ENCODE data around the gene SHCBP1L. TPM values are rescaled to one million over a fixed set of nuclear protein-coding genes. Genes with fewer than 3 reads are reported as not detected.
A peak's percentile ranks its signal among the peaks of the same experiment; 100 is the strongest.

SHCBP1L gene
- not detected for polyA plus RNA-seq (2013, experiment 1 of 2)
- not detected for polyA plus RNA-seq (2013, experiment 2 of 2)

- Histone ChIP-seq H3K27ac (replicated peaks; ENCODE audit: low read length) (no peak within 1 kb of the TSS), H3K9me3 (replicated peaks in 1 of 2; ENCODE audit: control insufficient read depth in 2 of 2, insufficient read depth in 1 of 2, low read depth in 1 of 2, low read length in 2 of 2) (peaks cover 0 to 2% of the 10 kb centered on the region in 2 donors), H2BK120ac (ENCODE audit: low read depth, low read length) (no peak within 1 kb of the TSS), H3K27me3 (ENCODE audit: control insufficient read depth in 3 of 3, insufficient read depth in 3 of 3, low read depth in 1 of 3, low read length in 3 of 3) (no peaks in the 10 kb centered on the region), H3K23ac (ENCODE audit: low read depth, low read length, poor library complexity) (peak within 1 kb of the TSS; percentile 55), H3K18ac (ENCODE audit: low read length) (peak within 1 kb of the TSS; percentile 57), H4K91ac (ENCODE audit: low read depth, low read length, poor library complexity) (no peak within 1 kb of the TSS), H2BK15ac (ENCODE audit: low read length) (peak within 1 kb of the TSS; percentile 30), H3K36me3 (replicated peaks in 1 of 2; ENCODE audit: control insufficient read depth in 2 of 2, insufficient read depth in 2 of 2, low read length in 2 of 2) (no peaks in the 10 kb centered on the region), H4K8ac (ENCODE audit: low read depth, low read length) (no peak within 1 kb of the TSS), H3K14ac (ENCODE audit: low read length) (peak within 1 kb of the TSS; percentile 56), H2BK12ac (ENCODE audit: low read length) (no peak within 1 kb of the TSS), H3K4me2 (ENCODE audit: insufficient read depth, low read length, poor library complexity, severe bottlenecking) (no peak within 1 kb of the TSS), H3K4me3 (ENCODE audit: low read length in 2 of 2) (peak within 1 kb of the TSS in 1 of 2 donors; percentile 43), H2AFZ (ENCODE audit: low read length) (no peak within 1 kb of the TSS), H3K79me1 (ENCODE audit: low read depth, low read length) (no peaks in the 10 kb centered on the region), H2BK5ac (ENCODE audit: low read length) (no peak within 1 kb of the TSS), H2AK5ac (ENCODE audit: low read depth, low read length) (peak within 1 kb of the TSS; percentile 88), H3K4ac (ENCODE audit: low read length) (peak within 1 kb of the TSS; percentile 38), H3K4me1 (ENCODE audit: control insufficient read depth in 2 of 2, insufficient read depth in 1 of 2, low read depth in 1 of 2, low read length in 2 of 2) (no peaks in the 10 kb centered on the region), H3K9ac (ENCODE audit: low read depth, low read length, poor library complexity) (no peak within 1 kb of the TSS)
- WGBS, 2 donors (ENCODE audit: extremely low coverage in 2 of 2, insufficient read length in 2 of 2, insufficient replicate concordance in 1 of 2), result no CpG with 5 or more reads among the region's 79 CpGs
- no peak for DNase-seq (ENCODE audit: low spot score)
Measured at GRCh38 chr1:182952677-182953444, at the start of gene SHCBP1L. TSS of gene SHCBP1L (minus strand) at chr1:182953166. CDS start at chr1:182953133, 33 bp downstream.

GRCh38 chr1:183002267-183002666 lies 49.3 kb upstream of the SHCBP1L start:
- no peak overlapping the region for H3K27ac ChIP-seq (replicated peaks; ENCODE audit: low read length)
- no peaks in the 10 kb centered on the region for H3K4me1 ChIP-seq (ENCODE audit: control insufficient read depth in 2 of 2, insufficient read depth in 1 of 2, low read depth in 1 of 2, low read length in 2 of 2)
- DNase-seq (ENCODE audit: low spot score), result no peak
- no peak overlapping the region for H2BK120ac ChIP-seq (ENCODE audit: low read depth, low read length)
- no peaks in the 10 kb centered on the region for H3K27me3 ChIP-seq (ENCODE audit: control insufficient read depth in 3 of 3, insufficient read depth in 3 of 3, low read depth in 1 of 3, low read length in 3 of 3)
- H3K4ac ChIP-seq (ENCODE audit: low read length), result no peak overlapping the region
- no peak overlapping the region for H2AFZ ChIP-seq (ENCODE audit: low read length)
- no peak overlapping the region for H2BK12ac ChIP-seq (ENCODE audit: low read length)
- no peak overlapping the region for H3K9ac ChIP-seq (ENCODE audit: low read depth, low read length, poor library complexity)
- H3K4me2 ChIP-seq (ENCODE audit: insufficient read depth, low read length, poor library complexity, severe bottlenecking), result no peak overlapping the region
- H4K91ac ChIP-seq (ENCODE audit: low read depth, low read length, poor library complexity), result no peak overlapping the region
- H3K9me3 ChIP-seq (replicated peaks in 1 of 2; ENCODE audit: control insufficient read depth in 2 of 2, insufficient read depth in 1 of 2, low read depth in 1 of 2, low read length in 2 of 2), result no peaks in the 10 kb centered on the region
- H4K8ac ChIP-seq (ENCODE audit: low read depth, low read length), result no peak overlapping the region
- H2BK15ac ChIP-seq (ENCODE audit: low read length), result no peak overlapping the region
- H3K79me1 ChIP-seq (ENCODE audit: low read depth, low read length), result no peaks in the 10 kb centered on the region
- H3K4me3 ChIP-seq (ENCODE audit: low read length in 2 of 2), result no peak overlapping the region
- no peak overlapping the region for H2AK5ac ChIP-seq (ENCODE audit: low read depth, low read length)
- H3K36me3 ChIP-seq (replicated peaks in 1 of 2; ENCODE audit: control insufficient read depth in 2 of 2, insufficient read depth in 2 of 2, low read length in 2 of 2), result no peaks in the 10 kb centered on the region
- no peak overlapping the region for H3K23ac ChIP-seq (ENCODE audit: low read depth, low read length, poor library complexity)
- no peak overlapping the region for H3K18ac ChIP-seq (ENCODE audit: low read length)
- no peak overlapping the region for H2BK5ac ChIP-seq (ENCODE audit: low read length)
- no peak overlapping the region for H3K14ac ChIP-seq (ENCODE audit: low read length)

- Histone ChIP-seq H4K8ac (ENCODE audit: low read depth, low read length) (no peak overlapping the region), H2BK120ac (ENCODE audit: low read depth, low read length) (no peak overlapping the region), H2BK15ac (ENCODE audit: low read length) (no peak overlapping the region), H3K4me3 (ENCODE audit: low read length in 2 of 2) (no peak overlapping the region), H2AFZ (ENCODE audit: low read length) (no peak overlapping the region), H3K14ac (ENCODE audit: low read length) (no peak overlapping the region), H3K27ac (replicated peaks; ENCODE audit: low read length) (no peak overlapping the region), H3K23ac (ENCODE audit: low read depth, low read length, poor library complexity) (no peak overlapping the region), H3K4ac (ENCODE audit: low read length) (no peak overlapping the region), H2AK5ac (ENCODE audit: low read depth, low read length) (no peak overlapping the region), H2BK5ac (ENCODE audit: low read length) (no peak overlapping the region), H3K9ac (ENCODE audit: low read depth, low read length, poor library complexity) (no peak overlapping the region), H3K4me1 (ENCODE audit: control insufficient read depth in 2 of 2, insufficient read depth in 1 of 2, low read depth in 1 of 2, low read length in 2 of 2) (no peaks in the 10 kb centered on the region), H3K27me3 (ENCODE audit: control insufficient read depth in 3 of 3, insufficient read depth in 3 of 3, low read depth in 1 of 3, low read length in 3 of 3) (no peaks in the 10 kb centered on the region), H4K91ac (ENCODE audit: low read depth, low read length, poor library complexity) (no peak overlapping the region), H3K4me2 (ENCODE audit: insufficient read depth, low read length, poor library complexity, severe bottlenecking) (no peak overlapping the region), H3K18ac (ENCODE audit: low read length) (no peak overlapping the region), H3K36me3 (replicated peaks in 1 of 2; ENCODE audit: control insufficient read depth in 2 of 2, insufficient read depth in 2 of 2, low read length in 2 of 2) (no peaks in the 10 kb centered on the region), H3K79me1 (ENCODE audit: low read depth, low read length) (no peaks in the 10 kb centered on the region), H2BK12ac (ENCODE audit: low read length) (no peak overlapping the region), H3K9me3 (replicated peaks in 1 of 2; ENCODE audit: control insufficient read depth in 2 of 2, insufficient read depth in 1 of 2, low read depth in 1 of 2, low read length in 2 of 2) (no peaks in the 10 kb centered on the region)
- no peak for DNase-seq (ENCODE audit: low spot score)
- WGBS, 2 donors (ENCODE audit: extremely low coverage in 2 of 2, insufficient read length in 2 of 2, insufficient replicate concordance in 1 of 2), result no CpG with 5 or more reads among the region's 4 CpGs
Measured at GRCh38 chr1:183000167-183000962, 47.4 kb upstream of the SHCBP1L start.

- H2AK5ac ChIP-seq (ENCODE audit: low read depth, low read length), result no peak overlapping the region
- no peak overlapping the region for H2BK15ac ChIP-seq (ENCODE audit: low read length)
- H3K36me3 ChIP-seq (replicated peaks in 1 of 2; ENCODE audit: control insufficient read depth in 2 of 2, insufficient read depth in 2 of 2, low read length in 2 of 2), result no peaks in the 10 kb centered on the region
- no peak overlapping the region for H3K4me3 ChIP-seq (ENCODE audit: low read length in 2 of 2)
- no peak overlapping the region for H3K14ac ChIP-seq (ENCODE audit: low read length)
- H3K79me1 ChIP-seq (ENCODE audit: low read depth, low read length), result no peaks in the 10 kb centered on the region
- no peaks in the 10 kb centered on the region for H3K27me3 ChIP-seq (ENCODE audit: control insufficient read depth in 3 of 3, insufficient read depth in 3 of 3, low read depth in 1 of 3, low read length in 3 of 3)
- H3K23ac ChIP-seq (ENCODE audit: low read depth, low read length, poor library complexity), result no peak overlapping the region
- no peak for DNase-seq (ENCODE audit: low spot score)
- no peak overlapping the region for H3K4ac ChIP-seq (ENCODE audit: low read length)
- H4K8ac ChIP-seq (ENCODE audit: low read depth, low read length), result no peak overlapping the region
- H3K4me1 ChIP-seq (ENCODE audit: control insufficient read depth in 2 of 2, insufficient read depth in 1 of 2, low read depth in 1 of 2, low read length in 2 of 2), result no peaks in the 10 kb centered on the region
- H2BK120ac ChIP-seq (ENCODE audit: low read depth, low read length), result no peak overlapping the region
- no peaks in the 10 kb centered on the region for H3K9me3 ChIP-seq (replicated peaks in 1 of 2; ENCODE audit: control insufficient read depth in 2 of 2, insufficient read depth in 1 of 2, low read depth in 1 of 2, low read length in 2 of 2)
- H2BK5ac ChIP-seq (ENCODE audit: low read length), result no peak overlapping the region
- H2AFZ ChIP-seq (ENCODE audit: low read length), result no peak overlapping the region
- no peak overlapping the region for H2BK12ac ChIP-seq (ENCODE audit: low read length)
- no peak overlapping the region for H4K91ac ChIP-seq (ENCODE audit: low read depth, low read length, poor library complexity)
- H3K27ac ChIP-seq (replicated peaks; ENCODE audit: low read length), result no peak overlapping the region
- no peak overlapping the region for H3K9ac ChIP-seq (ENCODE audit: low read depth, low read length, poor library complexity)
- no peak overlapping the region for H3K18ac ChIP-seq (ENCODE audit: low read length)
- H3K4me2 ChIP-seq (ENCODE audit: insufficient read depth, low read length, poor library complexity, severe bottlenecking), result no peak overlapping the region
Measured at GRCh38 chr1:182998482-182998881, 45.5 kb upstream of the SHCBP1L start.
